ENCODE data around the gene DCXR. TPM values are rescaled to one million over a fixed set of nuclear protein-coding genes. Genes with fewer than 3 reads are reported as not detected.

Gene DCXR
- total and polyA plus RNA-seq, 2 donors (not counting 3 experiments of a cell fraction or from before 2014, with no cell fraction given) = 93.0 to 178 TPM

DNA sequence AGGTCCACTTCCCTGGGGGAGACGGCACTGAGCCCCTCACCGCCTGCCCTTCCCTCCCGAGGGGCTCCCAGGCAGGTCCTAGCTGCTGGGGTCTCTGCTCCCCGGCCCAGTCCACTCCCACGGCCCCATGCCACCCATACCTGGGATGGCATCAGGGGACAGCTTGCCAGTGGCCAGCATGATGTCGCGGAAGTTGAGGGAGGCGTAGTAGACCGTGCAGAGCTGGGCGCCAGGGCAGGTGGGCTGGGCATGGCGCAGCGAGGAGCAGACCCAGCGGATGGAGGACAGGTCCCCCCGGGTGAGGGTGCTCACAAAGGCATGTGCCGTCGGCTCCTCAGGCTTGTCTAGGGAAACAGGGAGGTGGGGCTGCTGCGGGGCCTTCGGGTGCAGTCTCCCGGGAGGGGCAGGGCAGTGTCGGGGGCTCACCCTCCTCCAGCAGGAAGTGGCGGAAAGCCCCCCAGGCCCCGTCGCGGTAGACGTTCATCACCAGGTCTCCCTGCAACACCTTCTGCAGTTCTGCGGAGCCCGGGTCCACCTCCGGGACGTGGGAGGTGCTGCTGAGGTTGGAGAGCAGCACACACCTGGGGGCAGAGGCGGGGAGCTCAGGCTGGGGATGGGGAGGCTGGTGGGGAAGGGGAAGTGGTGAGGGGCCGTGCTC is 47.0 kb upstream of the DCXR start:
- peaks cover 47 to 87% of the 10 kb centered on the region in 2 experiments for H3K36me3 ChIP-seq (ENCODE audit: control insufficient read depth in 2 of 2, extremely low read depth in 1 of 2, insufficient read depth in 2 of 2, low read length in 2 of 2)
- H3K79me2 ChIP-seq (ENCODE audit: control insufficient read depth, insufficient read depth, low read length) = peaks cover 3% of the 10 kb centered on the region
- dilution Hi-C loops (cut with MboI; ENCODE audit: extremely low pct_ligation_motif_present, low sequenced_read_pairs) = no loop called here
- DNase-seq (ENCODE audit: low read depth, low spot score) = no peak
- ChIA-PET CTCF (no interaction called here), POLR2A (no interaction called here)
- FAIRE-seq = no peak
- intact Hi-C loops (cut with micrococcal nuclease) = no loop called here
- H3K4me2 ChIP-seq (ENCODE audit: insufficient read depth, low read length) = no peak overlapping the region
- no peak overlapping the region for H2AFZ ChIP-seq (ENCODE audit: low read depth, low read length)
- H3K4me1 ChIP-seq (ENCODE audit: control insufficient read depth, extremely low read depth, insufficient read depth, low read length) = no peaks in the 10 kb centered on the region
- H4K20me1 ChIP-seq (replicated peaks; ENCODE audit: control insufficient read depth, extremely low read depth, insufficient read depth, low read length) = no peaks in the 10 kb centered on the region
- H3K4me3 ChIP-seq (replicated peaks in 1 of 3; ENCODE audit: insufficient read depth in 1 of 3, low read depth in 1 of 3, low read length in 3 of 3) = no peak overlapping the region
- H3K27ac ChIP-seq (ENCODE audit: insufficient read depth, low read depth, low read length) = no peak overlapping the region
- H3K27me3 ChIP-seq (ENCODE audit: control insufficient read depth in 2 of 2, insufficient read depth in 2 of 2, low read length in 2 of 2) = no peaks in the 10 kb centered on the region
- TF ChIP-seq FOS (IDR thresholded peaks at IDR 0.05; ENCODE audit: borderline replicate concordance, insufficient read depth, low read length) (no peak), EZH2 (IDR thresholded peaks at IDR 0.05; ENCODE audit: borderline replicate concordance, low read depth, low read length, severe bottlenecking) (no peak)
- BruUV-seq (replicated peaks) = no TSS peak
- H3K9ac ChIP-seq (replicated peaks; ENCODE audit: extremely low read depth, insufficient read depth, low read length) = no peak overlapping the region
- no peaks in the 10 kb centered on the region for H3K9me1 ChIP-seq (replicated peaks; ENCODE audit: control insufficient read depth, extremely low read depth, insufficient read depth, low read length)
- no peaks in the 10 kb centered on the region for H3K9me3 ChIP-seq (replicated peaks; ENCODE audit: control insufficient read depth, insufficient read depth, low read length)

DNA sequence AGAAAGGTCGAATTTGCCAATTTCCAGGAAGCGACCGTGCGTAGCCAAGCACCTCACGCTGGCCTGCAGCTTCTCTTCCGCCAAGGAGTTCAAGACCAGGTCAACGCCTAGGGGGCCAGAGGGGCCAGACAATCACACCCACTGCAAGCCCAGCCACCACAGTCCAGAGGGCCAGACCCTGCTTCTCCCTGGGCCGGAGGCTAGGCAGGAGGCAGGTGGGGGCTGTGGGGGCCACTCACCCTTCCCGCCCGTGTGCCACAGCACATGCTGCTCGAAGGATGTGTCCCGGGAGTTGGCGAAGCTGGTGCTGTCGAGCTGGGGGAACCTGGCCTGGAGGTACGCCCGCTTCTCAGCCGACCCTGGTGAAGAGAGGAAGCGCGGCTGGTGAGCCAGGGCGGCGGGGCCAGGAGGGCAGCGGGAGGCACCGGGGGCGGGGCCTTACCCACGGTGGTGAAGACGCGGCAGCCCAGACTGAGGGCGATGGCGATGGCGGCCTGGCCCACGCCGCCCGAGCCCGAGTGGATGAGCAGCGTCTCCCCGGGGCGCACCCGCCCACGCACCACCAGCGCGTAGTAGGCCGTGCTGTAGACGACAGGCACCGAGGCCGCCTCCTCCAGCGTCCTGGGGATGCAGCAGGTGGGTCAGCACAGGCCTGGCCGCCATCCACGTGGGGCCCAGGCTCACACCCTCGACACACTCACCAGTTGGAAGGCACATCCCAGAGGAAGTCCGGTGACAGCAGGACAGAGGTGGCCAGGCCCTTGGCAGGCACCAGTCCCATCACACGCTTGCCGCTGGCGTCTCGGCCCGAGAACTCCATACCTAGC is 46.2 kb upstream of the DCXR start:
- dilution Hi-C loops (cut with MboI; ENCODE audit: extremely low pct_ligation_motif_present, low sequenced_read_pairs) (no loop called here), intact Hi-C loops (cut with micrococcal nuclease) (no loop called here)
- Histone ChIP-seq H4K20me1 (replicated peaks; ENCODE audit: control insufficient read depth, extremely low read depth, insufficient read depth, low read length) (no peaks in the 10 kb centered on the region), H2AFZ (ENCODE audit: low read depth, low read length) (no peak overlapping the region), H3K9me3 (replicated peaks; ENCODE audit: control insufficient read depth, insufficient read depth, low read length) (no peaks in the 10 kb centered on the region), H3K9me1 (replicated peaks; ENCODE audit: control insufficient read depth, extremely low read depth, insufficient read depth, low read length) (no peaks in the 10 kb centered on the region), H3K9ac (replicated peaks; ENCODE audit: extremely low read depth, insufficient read depth, low read length) (no peak overlapping the region), H3K4me3 (replicated peaks in 1 of 3; ENCODE audit: insufficient read depth in 1 of 3, low read depth in 1 of 3, low read length in 3 of 3) (no peak overlapping the region), H3K4me1 (ENCODE audit: control insufficient read depth, extremely low read depth, insufficient read depth, low read length) (no peaks in the 10 kb centered on the region), H3K4me2 (ENCODE audit: insufficient read depth, low read length) (no peak overlapping the region), H3K79me2 (ENCODE audit: control insufficient read depth, insufficient read depth, low read length) (peaks cover 3% of the 10 kb centered on the region), H3K36me3 (ENCODE audit: control insufficient read depth in 2 of 2, extremely low read depth in 1 of 2, insufficient read depth in 2 of 2, low read length in 2 of 2) (peaks cover 45 to 86% of the 10 kb centered on the region in 2 experiments), H3K27me3 (ENCODE audit: control insufficient read depth in 2 of 2, insufficient read depth in 2 of 2, low read length in 2 of 2) (no peaks in the 10 kb centered on the region), H3K27ac (ENCODE audit: insufficient read depth, low read depth, low read length) (no peak overlapping the region)
- TF ChIP-seq GATA2 (IDR thresholded peaks at IDR 0.05; ENCODE audit: insufficient read depth, insufficient read length, low read depth, low read length) = no peak
- no peak for TF ChIP-seq JUN (IDR thresholded peaks at IDR 0.05; ENCODE audit: borderline replicate concordance, insufficient read depth, insufficient read length, low read depth)
- no peak for TF ChIP-seq EZH2 (IDR thresholded peaks at IDR 0.05; ENCODE audit: borderline replicate concordance, low read depth, low read length, severe bottlenecking)
- no peak for TF ChIP-seq MYC (IDR thresholded peaks at IDR 0.05; ENCODE audit: low read depth, low read length)
- TF ChIP-seq, protein P1, sequence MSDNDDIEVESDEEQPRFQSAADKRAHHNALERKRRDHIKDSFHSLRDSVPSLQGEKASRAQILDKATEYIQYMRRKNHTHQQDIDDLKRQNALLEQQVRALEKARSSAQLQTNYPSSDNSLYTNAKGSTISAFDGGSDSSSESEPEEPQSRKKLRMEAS (IDR thresholded peaks at IDR 0.05; ENCODE audit: insufficient read depth, insufficient read length) = no peak
- no peak for FAIRE-seq
- POLR2A ChIA-PET = no interaction called here
- no peak for DNase-seq (ENCODE audit: low read depth, low spot score)
- CTCF ChIA-PET = no interaction called here
- BruUV-seq (replicated peaks) = no TSS peak

All from endothelial cell of umbilical vein (primary cell).